ENCODE measurements around the gene PPEF2.

The PPEF2 gene

DNA sequence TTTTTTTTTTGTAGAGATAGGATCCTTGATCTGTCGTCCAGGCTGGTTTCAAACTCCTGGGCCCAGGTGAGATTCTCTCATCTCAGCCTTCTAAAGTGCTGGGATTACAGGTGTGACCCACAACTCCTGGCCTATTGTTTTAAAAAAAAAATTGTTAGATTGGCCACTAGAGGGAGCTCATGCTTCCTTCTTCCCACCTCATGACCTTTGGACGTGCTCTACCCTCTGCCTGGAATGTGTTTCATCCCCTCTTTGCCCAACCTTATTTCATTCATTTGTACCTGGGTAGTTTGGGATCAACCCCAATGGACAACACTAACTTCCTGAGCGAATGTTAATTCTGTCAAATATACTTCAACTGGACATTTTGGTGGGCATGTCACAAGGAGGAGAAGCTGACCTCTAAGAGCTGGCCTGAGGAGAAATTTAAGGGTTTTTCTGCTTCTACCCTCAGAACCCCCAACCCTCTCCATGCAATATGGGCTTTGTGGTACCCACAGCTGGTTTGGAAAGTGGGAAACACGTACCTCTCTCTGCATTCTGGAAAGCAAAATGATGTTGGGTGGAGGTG, 6.4 kb downstream of the PPEF2 start:
- no peak for DNase-seq

- no peak for DNase-seq
Observed at GRCh38 chr4:75892508-75892907, 9.7 kb downstream of the PPEF2 start.

DNA sequence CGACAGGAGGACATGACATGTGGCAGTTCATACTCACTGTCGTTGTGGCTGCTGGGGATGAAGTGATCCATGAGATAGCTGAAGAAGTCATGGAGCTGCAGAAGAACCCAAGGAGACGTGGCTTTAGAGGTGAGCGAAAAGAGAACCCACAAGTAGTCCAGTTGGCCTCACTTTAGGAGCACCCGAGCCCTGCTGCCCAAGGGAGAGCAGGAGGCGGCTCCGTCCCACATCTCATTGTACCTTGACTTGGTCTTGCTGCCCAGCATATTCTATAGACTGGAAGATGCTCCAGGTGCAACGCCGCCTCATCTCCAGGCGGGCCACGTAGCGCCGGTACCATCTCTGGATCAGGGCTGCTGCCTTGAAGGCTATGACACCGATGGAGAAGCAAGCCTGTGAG, 10.6 kb downstream of the PPEF2 start:
- no peak for DNase-seq

GRCh38 chr4:75889537-75890199, 12.6 kb downstream of the PPEF2 start:
- no peak for DNase-seq

- no peak for DNase-seq
Observed at GRCh38 chr4:75886104-75886503, 16.1 kb downstream of the PPEF2 start.

GRCh38 chr4:75881476-75881875, 20.8 kb downstream of the PPEF2 start:
- DNase-seq: no peak

- DNase-seq: no peak
Observed at GRCh38 chr4:75880278-75880677, 22.0 kb downstream of the PPEF2 start.

- no peak for DNase-seq
Observed at GRCh38 chr4:75878246-75878756, 24.0 kb downstream of the PPEF2 start.

DNA sequence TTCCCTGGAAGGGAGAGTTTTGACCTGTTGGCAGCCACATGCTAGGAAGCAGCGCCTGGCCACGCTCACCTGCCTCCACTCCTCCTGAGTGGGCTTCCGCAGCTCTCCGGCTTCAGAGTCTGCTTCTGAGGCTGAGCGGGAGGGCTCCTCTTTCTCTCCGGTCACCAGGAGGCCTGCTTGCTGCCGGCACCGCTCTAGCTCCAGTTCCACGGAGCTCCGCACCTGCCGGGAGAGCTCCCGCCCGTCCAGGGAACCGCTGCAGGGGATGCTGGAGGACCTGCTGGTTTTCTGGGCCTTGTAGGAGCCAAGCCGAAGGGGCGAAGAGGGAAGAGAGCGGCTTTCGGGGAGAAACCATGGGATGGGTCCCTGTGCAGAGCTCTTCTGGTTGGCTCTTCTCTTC, 26.0 kb downstream of the PPEF2 start:
- DNase-seq: no peak

GRCh38 chr4:75869100-75869499, 33.2 kb downstream of the PPEF2 start:
- no peak for DNase-seq

- DNase-seq: no peak
Observed at GRCh38 chr4:75867130-75867529, 35.1 kb downstream of the PPEF2 start.

DNA sequence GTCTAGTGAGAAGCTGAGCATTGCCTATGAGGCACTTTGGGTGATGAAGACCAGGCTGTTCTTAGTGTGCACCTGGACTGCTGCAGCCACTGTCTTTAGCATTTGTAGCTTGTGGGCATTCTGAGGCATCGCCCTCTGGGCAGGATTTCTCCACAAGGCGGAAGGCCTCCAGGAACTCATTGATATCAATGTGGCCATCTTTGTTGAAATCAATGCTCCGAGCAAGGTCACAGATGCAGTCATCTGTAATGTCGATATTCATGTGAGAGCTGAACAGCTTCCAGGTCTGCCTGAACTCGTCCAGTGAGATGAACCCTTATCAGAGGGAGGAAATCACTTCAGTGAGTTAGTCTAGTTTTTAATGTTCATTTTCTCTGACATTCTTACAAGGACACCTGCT, 41.6 kb downstream of the PPEF2 start:
- DNase-seq: no peak

DNA sequence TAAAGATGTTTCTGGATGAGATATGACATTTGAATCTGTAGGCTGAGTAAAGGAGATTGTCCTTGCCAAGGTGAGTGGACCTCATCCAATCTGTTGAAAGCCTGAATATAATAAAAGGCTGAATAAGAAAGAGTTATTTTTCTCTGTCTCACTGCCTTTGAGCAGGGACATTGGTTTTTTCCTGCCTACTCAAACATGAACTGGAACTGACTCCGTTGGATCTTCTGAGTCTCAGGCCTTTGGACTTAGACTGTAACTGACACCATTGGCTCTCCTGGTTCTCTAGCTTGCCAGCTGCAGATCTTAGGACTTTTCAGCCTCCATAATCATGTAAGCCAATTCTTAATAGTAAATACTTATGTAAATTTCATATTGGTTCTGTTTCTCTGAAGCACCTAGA, 43.5 kb downstream of the PPEF2 start:
- no peak for DNase-seq

- peak; percentile 68 for DNase-seq
Observed at GRCh38 chr4:75849461-75849860, 52.8 kb downstream of the PPEF2 start.

DNA sequence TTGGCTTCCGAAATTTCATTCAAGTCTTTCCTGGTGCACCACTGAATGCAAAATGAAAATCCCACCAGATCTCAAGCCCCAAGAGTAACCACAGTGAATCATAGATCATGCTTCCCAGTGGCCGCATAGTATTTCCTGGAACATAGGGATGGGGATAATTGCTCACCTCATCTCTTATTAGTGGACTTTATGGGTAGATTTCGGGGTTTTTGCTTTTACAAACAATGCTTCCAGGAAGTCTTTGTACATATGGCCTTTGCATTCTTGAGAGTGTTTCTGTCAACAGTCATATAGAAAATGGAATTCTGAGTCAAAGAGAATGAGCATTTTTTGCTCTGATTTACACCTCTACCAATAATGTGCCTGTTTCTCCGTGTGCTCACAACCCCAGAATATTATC, 53.4 kb downstream of the PPEF2 start:
- no peak for DNase-seq

- peak; percentile 49 for DNase-seq
Observed at GRCh38 chr4:75848171-75848760, 54.0 kb downstream of the PPEF2 start.

DNA sequence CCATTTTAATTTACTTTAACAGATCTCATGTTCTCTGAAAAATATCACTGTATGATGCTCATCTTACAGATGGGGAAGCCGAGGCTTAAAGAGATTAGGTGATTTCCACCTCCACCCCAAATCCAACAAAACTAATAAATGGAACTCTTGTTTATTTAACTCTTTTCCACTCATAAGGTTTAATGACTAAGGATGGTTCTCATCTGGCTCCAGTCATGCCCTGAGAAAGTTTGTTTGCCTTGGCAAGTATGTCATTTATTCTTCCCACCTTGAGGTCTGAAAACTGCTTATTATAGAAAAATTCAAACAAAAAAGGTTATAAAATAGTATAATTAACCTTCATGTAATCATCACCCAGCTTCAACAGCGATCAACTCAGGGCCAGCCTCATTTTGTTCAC, 56.3 kb downstream of the PPEF2 start:
- DNase-seq: no peak

GRCh38 chr4:75844151-75844662, 58.0 kb downstream of the PPEF2 start:
- no peak for DNase-seq

DNA sequence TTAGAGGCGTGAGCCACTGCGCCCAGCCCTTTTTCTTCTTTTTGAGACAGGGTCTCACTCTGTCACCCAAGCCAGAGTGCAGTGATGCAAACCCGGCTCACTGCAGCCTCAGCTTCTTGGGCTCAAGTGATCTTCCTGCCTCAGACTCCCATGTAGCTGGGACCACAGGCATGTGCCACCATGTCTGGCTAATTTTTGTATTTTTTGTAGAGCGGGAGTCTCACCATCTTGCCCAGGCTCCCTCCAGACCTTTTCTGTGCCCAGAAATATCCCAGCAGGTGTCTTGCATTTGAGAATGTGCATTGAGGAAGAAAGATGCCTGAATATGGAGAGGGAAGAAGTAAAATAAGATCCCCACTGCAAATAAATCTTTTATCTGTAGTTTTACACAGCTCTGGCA, 58.7 kb downstream of the PPEF2 start:
- no peak for DNase-seq

- DNase-seq: no peak
Observed at GRCh38 chr4:75841641-75842520, 60.4 kb downstream of the PPEF2 start.

DNA sequence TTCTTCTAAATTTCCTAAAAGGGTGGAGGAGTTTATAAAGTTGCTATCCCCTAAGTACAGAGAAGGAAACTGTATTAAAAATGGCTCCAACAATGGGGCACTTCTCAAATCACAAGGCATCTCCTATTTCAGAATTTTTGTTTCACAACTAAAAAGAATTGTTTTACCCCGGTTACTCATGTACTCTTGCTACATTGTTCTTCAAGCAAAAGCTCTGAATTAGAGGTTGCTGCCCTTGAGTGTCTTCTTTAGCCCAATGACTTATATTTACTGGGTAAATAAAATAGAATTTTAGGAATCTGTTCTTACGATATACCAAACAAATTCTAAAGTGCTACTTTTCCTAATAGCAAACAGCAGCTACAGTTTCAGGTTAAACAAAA, 67.5 kb downstream of the PPEF2 start:
- DNase-seq: no peak

DNA sequence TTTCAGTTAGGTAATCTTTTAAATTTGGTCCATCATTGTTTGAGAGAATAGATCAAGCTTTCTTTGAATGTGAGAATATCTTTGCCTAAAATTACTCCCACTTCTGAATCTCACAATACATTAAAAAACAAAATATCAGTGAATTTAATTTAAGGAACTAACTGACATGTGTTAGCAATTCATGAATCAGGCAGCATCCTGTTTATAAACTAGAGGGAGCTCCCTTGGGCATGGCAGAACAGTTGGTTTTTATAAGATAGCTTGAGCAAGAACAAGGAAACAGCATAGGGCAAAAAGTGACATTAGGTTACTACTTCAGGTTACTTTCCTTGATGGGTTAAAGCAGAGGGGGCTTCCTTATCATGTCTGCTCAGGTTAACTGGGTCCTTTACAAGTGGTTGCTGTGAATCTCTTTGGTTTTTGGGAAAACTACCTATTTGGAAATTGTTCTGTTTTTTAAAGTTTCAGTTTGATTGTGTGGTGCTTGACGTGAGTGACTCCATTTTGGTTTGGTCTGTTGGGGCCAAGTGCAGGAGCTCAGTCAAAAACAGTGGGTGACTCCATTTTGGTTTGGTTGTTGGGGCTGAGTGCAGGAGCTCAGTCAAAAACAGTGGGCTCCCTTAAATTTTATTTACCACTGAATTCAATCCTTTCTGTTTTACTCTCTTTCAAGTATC, 68.0 kb downstream of the PPEF2 start:
- no peak for DNase-seq

All from GDM1 (cell line).